ENCODE measurements around the gene SND1.
"Not testable (repeated sequence)": the region's sequence is repeated elsewhere in the genome, so short reads cannot be mapped to it uniquely, and the experiment has no call there.

The SND1 gene

GRCh38 chr7:127959770-127960169, 307.8 kb downstream of the SND1 start:
- DNase-seq (ENCODE audit: low read depth in 2 of 2): no peak

DNA sequence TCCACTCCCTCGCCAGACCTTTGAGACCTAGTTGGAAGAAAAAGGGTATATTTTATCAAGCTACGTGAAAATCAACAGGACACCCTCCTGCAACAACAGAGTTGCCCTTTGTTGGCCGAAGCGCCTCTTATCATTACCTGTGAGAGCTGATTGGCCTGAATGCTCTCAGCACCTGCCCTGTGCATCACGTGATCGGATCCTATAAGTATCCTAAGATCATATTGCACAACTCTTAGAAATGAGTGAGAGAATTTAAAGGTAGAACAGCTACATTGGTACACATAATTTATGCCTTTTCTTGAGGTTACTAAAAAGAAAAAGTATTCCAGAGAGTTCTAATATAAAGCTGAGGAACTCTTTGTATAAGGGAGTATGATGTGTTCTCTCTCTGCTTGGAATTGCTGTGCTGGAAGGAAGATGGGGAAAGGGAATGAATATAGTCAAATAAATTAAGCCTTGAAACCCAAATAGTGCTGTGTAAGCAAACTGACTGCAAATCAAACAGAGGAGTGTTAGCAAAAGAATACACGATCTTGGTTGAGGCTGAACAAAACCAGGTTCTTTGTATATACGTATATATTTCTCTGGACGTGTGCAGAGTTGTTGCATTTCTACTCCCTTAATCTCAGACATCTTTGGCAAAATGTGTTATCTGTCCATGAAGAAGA, 309.9 kb downstream of the SND1 start:
- no peak for DNase-seq (ENCODE audit: low read depth in 2 of 2)

DNA sequence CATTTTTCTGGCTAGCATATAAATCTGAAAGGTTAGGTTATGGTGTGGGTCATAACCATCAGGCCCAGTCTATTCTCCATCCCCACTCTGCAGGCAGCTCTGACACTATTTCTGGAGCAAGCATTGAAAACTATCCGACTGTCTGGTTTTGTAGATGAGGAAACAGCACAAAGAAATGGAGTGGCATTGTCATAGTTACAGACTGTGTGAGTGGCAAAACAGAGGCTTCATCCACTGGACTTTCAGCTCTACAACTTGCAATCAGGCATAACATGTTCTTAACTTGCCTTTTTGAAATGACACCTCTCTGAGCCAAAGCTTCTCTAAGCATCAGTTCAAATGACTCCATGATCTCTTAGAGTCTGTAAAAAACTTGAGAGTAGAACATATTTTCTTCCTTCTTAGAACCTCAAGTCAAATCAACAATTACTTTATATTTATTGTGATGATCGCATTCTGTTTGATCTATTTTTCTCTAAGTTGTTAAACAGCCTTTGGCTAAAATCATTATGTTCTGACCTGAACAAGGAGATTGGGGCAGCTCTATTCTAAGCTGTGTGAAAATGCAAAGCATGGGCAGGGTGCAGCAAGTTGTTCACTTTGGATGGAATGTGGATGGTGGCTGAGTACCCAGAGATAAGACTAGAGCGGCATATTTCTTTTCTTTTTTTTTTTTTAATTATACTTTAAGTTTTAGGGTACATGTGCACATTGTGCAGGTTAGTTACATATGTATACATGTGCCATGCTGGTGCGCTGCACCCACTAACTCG, 310.8 kb downstream of the SND1 start:
- no peak for DNase-seq (ENCODE audit: low read depth in 2 of 2)

DNA sequence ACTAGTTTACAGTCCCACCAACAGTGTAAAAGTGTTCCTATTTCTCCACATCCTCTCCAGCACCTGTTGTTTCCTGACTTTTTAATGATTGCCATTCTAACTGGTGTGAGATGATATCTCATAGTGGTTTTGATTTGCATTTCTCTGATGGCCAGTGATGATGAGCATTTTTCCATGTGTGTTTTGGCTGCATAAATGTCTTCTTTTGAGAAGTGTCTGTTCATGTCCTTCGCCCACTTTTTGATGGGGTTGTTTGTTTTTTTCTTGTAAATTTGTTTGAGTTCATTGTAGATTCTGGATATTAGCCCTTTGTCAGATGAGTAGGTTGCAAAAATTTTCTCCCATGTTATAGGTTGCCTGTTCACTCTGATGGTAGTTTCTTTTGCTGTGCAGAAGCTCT, 311.9 kb downstream of the SND1 start:
- not testable (repeated sequence) for DNase-seq (ENCODE audit: low read depth in 2 of 2)

DNA sequence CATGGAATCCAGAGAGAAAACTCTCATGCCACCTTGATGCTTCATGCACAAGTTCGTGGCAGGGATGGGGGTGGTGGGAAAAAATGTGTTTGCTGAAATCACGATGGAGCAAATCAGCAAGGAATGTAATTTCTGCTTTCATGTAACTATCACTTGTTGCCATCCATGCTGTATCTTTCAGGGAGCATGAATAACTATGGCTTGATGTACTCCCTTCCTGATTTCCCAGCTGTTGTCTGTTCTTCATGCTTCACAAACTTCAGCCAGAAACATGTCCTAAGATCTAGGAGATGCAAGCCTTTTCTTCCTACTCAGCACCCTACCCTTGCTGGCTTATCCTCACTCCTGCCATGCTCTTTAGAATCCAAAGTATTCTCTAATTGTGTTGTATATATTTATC, 315.3 kb downstream of the SND1 start:
- DNase-seq (ENCODE audit: low read depth in 2 of 2): no peak

- no peak for DNase-seq (ENCODE audit: low read depth in 2 of 2)
Observed at GRCh38 chr7:127968547-127968946, 316.6 kb downstream of the SND1 start.

- no peak for DNase-seq (ENCODE audit: low read depth in 2 of 2)
Observed at GRCh38 chr7:127973832-127974231, 321.8 kb downstream of the SND1 start.

DNA sequence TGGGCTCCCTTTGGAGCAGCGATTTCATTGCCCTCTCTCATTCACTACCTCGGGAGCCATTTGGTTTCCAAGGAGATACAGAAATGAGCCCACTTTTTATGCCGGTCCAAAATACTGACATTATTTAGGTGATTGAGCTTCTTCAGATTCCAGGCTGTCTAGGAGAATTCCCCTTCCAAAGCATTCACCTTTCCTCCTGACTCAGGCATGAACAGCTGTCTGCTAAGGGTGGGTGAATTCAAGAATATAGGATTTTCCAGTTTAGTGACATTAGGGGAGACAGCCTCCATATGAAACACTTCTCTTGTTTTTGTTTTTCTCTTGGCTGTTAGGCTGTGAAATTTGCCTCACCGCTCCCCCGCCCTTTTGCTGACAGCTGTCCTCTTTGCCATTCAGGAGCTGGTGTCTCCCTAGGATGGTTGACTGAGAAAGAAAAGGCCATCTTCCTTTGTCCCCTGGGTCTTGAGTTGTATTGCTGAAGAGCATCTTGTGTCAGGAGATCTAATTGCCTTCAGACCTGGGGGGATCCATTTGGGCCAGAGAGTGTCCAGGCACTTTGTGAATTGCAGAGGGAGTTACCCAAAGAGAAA, 322.5 kb downstream of the SND1 start:
- no peak for DNase-seq (ENCODE audit: low read depth in 2 of 2)

DNA sequence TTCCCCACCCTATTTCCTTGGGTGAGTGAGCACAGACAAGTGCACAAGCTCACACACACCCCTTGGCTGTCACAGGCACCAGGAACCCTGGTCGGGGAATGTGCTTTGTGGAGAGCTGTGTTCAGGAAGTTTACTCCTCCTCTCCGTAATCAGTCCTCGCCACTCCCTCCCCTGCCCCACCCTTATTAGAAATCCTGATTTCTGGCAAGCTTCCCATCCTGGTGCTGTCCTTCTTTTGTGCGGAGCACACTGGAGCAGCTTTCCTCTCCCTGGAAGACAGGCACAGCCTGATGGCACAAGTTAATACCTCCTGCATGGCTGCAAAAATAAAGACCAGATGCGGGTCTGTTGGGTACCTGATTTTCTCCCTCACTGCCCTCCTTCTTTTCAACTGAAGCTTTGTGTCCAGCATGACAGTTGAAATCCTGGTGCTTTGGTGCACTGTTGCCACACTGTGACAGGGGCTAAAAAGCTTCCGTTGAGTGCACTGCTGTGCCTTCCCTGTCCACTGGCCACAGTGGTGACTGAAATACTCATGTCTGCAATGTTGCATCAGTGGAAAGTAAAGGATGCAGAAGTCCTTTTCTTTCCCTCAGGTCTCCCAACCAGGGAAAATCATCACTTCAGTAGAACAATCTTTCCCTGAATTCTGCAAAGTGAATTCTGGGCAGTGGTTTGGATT, 324.2 kb downstream of the SND1 start:
- DNase-seq (ENCODE audit: low read depth in 2 of 2): no peak

DNA sequence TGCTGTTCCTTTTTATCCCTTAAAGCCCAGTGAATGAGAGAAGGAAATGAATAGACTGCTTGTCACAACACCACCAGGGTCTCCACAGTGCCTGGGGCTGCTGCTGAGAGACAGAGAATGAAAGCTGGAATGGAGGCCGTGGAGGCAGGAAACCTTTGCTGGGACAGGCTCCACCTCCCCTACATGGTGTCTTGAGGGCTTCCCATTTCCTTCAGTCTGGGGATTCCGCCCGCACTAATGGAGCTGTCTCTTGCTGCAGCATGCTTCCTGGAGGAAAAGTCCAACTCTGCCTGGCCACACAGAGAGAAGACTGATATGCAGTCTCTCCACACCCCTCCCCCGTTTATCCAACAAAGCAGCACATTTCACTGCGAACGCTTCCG, 324.7 kb downstream of the SND1 start:
- DNase-seq (ENCODE audit: low read depth in 2 of 2): no peak

DNA sequence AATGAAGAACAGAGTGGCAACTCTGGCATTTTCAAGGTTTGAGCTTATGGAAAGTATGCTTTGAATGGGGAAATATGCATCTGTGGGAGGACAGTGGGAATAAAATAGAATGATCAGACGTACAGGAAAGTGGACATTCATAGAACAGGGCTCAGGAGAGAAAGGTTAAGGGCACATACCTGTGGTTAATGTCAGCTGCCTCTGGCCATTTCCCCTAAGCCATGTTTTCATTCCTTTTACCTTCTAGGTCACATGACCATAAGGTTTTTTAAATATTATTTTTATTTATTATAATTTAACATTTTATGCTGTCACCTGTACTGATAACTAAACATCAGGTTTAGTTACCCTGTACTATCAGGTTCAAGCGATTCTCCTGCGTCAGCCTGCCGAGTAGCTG, 326.4 kb downstream of the SND1 start:
- no peak for DNase-seq (ENCODE audit: low read depth in 2 of 2)

DNA sequence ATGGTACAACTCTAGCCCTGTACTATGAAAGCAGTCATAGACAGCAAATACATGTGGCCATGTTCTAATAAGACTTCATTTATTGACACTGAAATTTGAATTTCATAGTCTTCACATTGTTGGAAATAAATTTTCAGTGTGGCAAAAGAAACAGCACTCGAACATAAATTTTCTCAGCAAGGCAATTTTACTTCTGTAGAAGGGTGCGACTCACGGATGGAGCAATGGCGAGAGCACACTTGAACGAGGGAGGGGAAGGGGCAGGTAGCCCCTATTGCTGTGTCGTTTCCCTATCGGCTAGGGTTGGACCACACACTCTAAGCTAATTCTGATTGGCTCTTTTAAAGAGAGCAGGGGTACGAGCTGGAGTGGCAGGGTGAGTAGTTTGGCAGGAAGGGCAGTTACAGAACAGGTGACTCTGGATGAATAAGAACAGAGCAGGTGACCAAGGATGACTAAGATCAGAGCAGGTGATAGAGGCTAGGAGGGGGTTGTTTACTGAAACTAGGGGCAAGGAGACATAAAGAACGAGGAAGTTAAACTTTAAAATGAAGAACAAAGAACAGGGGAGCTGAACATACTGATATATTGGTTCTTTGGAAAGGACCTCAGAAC, 327.2 kb downstream of the SND1 start:
- DNase-seq (ENCODE audit: low read depth in 2 of 2): no peak

DNA sequence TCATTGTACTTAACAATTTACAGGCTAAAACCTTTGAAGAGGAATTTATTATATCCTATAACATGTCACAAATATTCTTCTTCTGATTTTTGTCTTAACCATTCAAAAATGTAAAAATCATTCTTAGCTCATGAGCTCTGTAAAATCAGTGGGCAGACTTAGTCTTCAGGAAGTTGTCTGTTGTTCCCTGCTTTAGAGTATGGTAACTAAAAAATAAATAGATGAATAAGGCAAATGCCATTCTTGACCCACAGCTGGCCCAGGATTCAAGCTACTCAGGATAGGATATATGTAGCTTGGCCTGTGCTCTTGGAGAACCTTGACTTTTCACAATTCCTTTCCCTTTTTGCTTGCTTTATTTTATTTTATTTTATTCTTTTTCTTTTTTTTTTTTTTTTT, 327.7 kb downstream of the SND1 start:
- DNase-seq (ENCODE audit: low read depth in 2 of 2): no peak

DNA sequence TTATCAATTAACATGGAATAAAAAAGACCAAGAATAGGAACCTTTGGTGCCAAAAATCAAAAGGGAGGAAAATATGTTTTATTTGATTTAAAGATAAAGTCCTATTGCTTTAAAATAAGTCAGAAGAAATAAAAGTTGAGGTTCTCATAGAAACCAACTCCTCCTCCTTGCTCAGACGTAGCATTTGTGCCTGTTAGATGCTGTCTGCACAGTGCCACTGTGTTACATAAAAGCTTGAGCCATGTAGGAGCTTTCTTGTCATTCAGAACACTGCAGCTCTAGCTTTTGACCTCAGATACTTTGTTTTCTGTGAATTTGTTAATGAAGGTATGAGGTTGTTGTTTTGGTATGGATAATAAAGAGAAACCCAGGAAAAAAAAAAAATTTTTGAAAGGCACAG, 328.9 kb downstream of the SND1 start:
- no peak for DNase-seq (ENCODE audit: low read depth in 2 of 2)

DNA sequence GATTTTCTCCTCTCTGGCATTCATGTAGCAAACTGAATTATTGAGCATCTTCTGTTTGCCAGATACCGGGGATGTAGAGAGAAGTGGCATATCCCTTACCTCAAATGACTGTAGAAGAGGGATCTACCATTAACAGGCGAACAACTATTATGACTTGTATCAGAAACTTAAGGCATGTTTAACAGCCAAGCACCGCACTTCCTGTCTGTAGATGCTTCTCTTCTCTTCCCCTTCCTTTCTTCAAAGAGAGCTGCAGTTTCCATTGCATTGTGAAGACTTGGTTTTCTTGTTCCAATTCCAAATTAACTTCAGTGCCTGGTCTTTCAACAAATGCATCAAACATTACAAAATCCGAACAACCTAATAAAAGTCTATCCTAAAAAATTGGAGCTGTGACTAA, 330.0 kb downstream of the SND1 start:
- no peak for DNase-seq (ENCODE audit: low read depth in 2 of 2)

DNA sequence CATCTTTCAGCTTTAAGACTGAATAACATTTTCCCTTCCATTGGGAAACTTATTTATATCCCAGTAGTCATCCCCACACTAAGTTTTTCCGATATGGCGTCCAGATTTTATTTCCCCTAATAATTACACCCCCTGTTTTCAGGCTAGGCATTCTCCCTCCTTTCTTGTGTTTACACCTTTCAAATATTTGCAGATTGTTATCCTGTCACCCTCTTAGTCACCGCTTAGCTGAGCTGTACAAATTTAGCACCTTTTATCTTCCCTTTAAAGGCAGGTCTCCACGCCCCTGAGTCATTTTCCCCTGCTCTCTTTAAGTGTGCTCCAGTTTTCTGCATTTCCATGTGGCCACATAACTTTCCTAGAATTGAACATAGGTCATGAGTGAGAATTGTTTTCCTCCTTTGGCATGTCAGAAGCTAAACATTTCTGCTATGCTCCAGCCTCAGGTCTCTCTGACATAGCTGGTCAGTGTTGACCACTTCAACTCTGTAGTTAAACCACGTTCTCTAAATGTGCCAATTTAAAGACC, 331.9 kb downstream of the SND1 start:
- DNase-seq (ENCODE audit: low read depth in 2 of 2): no peak

DNA sequence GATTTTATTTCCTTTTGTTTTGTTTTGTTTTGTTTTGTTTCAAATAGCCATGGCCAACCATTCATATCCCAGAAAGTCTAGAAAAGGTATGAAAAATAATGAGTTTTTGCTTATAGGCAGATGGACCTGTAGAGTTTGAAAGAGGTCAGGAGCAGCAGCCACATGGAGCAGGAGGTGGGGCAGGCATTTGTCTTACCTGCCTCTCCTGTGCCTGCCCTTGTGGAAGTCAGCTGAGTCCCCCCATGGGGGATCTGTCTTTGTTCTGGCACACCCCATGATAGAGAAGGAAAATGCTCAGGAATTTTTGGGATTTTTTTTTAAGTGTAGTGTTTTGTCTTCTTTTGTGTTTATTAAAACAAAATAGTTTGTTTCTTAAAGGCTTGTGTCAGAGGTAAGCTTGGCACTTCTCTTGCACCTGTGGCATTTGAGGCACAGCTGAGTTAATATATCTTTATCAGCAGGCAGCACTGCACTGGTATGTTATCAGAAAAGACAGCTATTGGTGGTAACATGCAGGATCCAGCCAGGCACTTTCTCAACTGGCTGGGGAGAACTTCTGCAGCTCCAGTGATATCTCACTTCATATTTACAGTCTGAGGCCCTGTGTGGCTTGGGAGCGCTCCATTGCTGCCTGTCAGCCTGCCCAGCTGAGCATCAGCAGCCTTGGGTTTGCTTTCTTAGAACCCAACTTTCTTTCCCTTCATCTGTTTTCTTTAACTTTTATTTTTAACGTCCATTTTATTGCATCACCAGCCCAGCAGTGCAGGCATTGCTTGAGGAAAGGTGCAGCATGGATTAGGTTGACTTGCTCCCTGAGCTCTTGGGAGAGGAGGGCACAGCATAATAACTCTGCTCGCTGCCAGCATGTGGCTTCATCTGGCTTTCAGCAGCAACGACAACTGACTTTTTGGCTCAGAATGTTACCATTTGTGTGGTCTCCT, 334.9 kb downstream of the SND1 start:
- no peak for DNase-seq (ENCODE audit: low read depth in 2 of 2)

GRCh38 chr7:127988751-127989150, 336.8 kb downstream of the SND1 start:
- no peak for DNase-seq (ENCODE audit: low read depth in 2 of 2)

GRCh38 chr7:127993317-127993716, 341.3 kb downstream of the SND1 start:
- DNase-seq (ENCODE audit: low read depth in 2 of 2): no peak

DNA sequence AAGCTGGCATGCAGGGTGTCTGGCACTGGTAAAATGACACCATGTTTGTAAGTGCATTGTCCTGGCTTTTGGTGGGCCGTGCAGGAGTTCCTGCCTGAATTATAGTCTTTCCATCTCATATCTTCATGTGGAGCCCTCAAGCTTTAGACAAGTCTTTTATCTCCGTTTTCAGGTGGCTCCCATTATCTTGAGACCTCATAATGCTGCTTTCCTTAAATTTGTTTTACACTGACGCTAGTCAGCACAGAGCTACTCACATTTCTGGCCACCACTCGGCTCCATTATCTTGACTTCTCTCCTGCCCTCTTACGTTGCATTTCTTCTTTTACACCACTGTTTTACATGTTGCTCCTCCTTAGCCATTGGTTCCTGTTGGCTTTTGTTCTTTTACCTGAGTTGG, 342.0 kb downstream of the SND1 start:
- DNase-seq (ENCODE audit: low read depth in 2 of 2): no peak

Data from fibroblast of skin of left quadriceps (primary cell).